ENCODE results near the gene COIL.

- no peak for TF ChIP-seq POLR2A (IDR thresholded peaks at IDR 0.05)
- TF ChIP-seq, protein P1, sequence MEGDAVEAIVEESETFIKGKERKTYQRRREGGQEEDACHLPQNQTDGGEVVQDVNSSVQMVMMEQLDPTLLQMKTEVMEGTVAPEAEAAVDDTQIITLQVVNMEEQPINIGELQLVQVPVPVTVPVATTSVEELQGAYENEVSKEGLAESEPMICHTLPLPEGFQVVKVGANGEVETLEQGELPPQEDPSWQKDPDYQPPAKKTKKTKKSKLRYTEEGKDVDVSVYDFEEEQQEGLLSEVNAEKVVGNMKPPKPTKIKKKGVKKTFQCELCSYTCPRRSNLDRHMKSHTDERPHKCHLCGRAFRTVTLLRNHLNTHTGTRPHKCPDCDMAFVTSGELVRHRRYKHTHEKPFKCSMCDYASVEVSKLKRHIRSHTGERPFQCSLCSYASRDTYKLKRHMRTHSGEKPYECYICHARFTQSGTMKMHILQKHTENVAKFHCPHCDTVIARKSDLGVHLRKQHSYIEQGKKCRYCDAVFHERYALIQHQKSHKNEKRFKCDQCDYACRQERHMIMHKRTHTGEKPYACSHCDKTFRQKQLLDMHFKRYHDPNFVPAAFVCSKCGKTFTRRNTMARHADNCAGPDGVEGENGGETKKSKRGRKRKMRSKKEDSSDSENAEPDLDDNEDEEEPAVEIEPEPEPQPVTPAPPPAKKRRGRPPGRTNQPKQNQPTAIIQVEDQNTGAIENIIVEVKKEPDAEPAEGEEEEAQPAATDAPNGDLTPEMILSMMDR (IDR thresholded peaks at IDR 0.05) = no peak
Observed at GRCh38 chr17:56899403-56899802, 61.4 kb downstream of the COIL start.

All from heart left ventricle (tissue), 13 donors.